NB4 (cell line): Measurements from ENCODE around the gene ZCCHC7.

ENCODE experiments used
- DNase-seq: peaks from one replicate; pipeline ENCODE4 v3.0.0; 2010; ENCODE audit warnings: low read depth
- H3K4me3 ChIP-seq: one replicate; pipeline ENCODE4 v1.5.1; 2011; ENCODE audit warnings: mild to moderate bottlenecking, low read depth, low read length, moderate library complexity
- MYC ChIP-seq: IDR thresholded peaks from 2 replicates; pipeline ENCODE4 v1.6.1; 2011; ENCODE audit warnings: low read depth, low read length
- POLR2A ChIP-seq: IDR thresholded peaks from 2 replicates; pipeline ENCODE4 v1.6.1; 2011; ENCODE audit warnings: mild to moderate bottlenecking; ENCODE audit not compliant: insufficient read length; ENCODE audit errors: extremely low read depth
- TF ChIP-seq, protein P1 (sequence below): IDR thresholded peaks from 2 replicates; pipeline ENCODE4 v1.6.1; 2011; ENCODE audit warnings: low read depth, low read length
- TF ChIP-seq, protein P2 (sequence below): IDR thresholded peaks from one replicate; pipeline ENCODE4 v1.5.1; 2012; ENCODE audit warnings: low read depth, low read length

Gene ZCCHC7

DNA sequence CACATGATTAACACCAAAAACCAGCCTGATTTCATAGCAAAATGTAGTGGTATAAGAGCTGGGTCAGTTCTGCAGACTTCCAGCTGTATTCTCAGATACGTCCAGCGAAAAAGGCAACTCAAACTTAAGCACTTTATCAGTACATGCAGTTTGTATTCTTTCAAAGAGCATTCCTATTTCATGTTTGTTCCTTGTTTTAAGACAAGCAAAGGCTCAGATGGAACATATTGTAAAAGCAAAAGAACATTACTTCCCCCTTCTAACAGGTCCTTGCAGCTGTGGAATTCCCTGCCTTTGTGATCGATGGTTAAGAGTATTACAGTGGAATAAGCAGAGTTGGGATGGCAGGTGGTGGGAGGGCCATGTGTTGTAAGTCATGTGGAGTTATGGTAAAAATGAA, 215.8 kb downstream of the ZCCHC7 start:
- DNase-seq: no peak
- TF ChIP-seq, protein P1, sequence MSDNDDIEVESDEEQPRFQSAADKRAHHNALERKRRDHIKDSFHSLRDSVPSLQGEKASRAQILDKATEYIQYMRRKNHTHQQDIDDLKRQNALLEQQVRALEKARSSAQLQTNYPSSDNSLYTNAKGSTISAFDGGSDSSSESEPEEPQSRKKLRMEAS: no peak
- TF ChIP-seq POLR2A: no peak
- TF ChIP-seq, protein P2, sequence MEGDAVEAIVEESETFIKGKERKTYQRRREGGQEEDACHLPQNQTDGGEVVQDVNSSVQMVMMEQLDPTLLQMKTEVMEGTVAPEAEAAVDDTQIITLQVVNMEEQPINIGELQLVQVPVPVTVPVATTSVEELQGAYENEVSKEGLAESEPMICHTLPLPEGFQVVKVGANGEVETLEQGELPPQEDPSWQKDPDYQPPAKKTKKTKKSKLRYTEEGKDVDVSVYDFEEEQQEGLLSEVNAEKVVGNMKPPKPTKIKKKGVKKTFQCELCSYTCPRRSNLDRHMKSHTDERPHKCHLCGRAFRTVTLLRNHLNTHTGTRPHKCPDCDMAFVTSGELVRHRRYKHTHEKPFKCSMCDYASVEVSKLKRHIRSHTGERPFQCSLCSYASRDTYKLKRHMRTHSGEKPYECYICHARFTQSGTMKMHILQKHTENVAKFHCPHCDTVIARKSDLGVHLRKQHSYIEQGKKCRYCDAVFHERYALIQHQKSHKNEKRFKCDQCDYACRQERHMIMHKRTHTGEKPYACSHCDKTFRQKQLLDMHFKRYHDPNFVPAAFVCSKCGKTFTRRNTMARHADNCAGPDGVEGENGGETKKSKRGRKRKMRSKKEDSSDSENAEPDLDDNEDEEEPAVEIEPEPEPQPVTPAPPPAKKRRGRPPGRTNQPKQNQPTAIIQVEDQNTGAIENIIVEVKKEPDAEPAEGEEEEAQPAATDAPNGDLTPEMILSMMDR: no peak
- TF ChIP-seq MYC: no peak
- no peak overlapping the region for H3K4me3 ChIP-seq

DNA sequence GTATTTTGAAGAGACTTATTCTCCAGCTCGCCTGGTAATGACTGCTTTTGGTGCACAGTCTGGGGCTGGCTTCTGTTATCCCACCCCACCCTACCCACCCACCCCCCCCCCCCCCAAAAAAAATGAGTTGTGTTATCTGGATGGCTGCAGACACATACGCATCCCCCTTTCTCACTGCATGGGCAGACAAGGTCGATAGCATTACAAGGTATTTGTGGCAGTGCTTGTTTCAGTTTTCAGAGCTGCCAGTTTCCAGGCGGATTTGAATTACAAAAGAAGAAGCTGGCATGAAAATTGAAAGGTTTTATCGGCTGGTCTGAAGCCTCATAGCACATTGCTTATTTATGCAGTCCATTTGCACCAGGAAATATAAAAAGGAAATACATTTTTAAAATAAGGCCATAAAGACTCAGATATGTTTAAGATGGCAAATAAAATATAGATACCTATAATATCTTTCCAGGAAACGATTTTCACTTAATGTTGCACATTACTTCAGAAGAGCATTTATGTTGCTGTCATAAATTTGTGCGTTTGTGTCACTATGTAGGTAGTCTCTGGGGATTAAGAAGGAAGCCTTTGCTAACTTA, 217.0 kb downstream of the ZCCHC7 start:
- no peak overlapping the region for H3K4me3 ChIP-seq
- DNase-seq: no peak
- no peak for TF ChIP-seq POLR2A
- TF ChIP-seq, protein P1: no peak
- TF ChIP-seq MYC: no peak
- TF ChIP-seq, protein P2: no peak

DNA sequence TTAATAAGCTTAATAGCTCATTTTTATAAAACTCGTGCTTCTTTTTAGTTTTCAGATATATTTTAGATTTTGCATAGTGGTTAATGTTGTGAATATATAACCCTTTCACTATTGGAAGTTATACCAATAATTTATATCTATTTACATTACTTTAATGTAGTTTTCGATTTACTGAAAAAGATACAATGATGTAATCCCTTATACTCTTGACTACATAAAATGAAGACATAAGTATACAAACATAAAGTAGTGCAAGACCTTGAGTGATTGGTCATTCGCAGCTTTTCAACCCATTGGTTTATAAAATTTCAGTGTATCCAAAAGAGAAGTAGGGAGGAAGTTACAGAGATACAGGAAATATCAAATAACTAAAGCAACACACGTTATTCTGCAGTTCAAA, 217.8 kb downstream of the ZCCHC7 start:
- TF ChIP-seq, protein P2: no peak
- no peak for TF ChIP-seq POLR2A
- TF ChIP-seq, protein P1: no peak
- no peak for TF ChIP-seq MYC
- no peak overlapping the region for H3K4me3 ChIP-seq
- DNase-seq: no peak

DNA sequence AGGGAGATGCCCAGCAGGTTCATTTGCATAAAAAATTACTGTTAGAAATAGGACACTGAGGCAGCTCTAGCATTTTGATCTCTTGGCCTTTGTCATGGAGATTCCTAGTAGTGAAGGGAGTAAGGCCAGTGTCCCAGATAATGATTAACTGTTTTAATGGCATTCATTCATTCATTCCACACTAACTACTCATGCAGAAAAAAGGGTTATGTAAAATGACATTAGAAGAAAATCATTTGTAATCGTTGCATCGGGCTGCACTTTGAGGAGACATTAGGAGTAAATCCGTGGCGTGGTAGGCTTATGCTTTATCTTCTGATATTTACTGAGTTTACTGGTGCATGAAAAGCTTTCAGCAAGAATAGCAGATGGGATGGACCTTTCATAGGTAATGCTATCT, 219.5 kb downstream of the ZCCHC7 start:
- DNase-seq: no peak
- TF ChIP-seq MYC (no peak), POLR2A (no peak)
- TF ChIP-seq, protein P2: no peak
- TF ChIP-seq, protein P1: no peak
- H3K4me3 ChIP-seq: no peak overlapping the region

DNA sequence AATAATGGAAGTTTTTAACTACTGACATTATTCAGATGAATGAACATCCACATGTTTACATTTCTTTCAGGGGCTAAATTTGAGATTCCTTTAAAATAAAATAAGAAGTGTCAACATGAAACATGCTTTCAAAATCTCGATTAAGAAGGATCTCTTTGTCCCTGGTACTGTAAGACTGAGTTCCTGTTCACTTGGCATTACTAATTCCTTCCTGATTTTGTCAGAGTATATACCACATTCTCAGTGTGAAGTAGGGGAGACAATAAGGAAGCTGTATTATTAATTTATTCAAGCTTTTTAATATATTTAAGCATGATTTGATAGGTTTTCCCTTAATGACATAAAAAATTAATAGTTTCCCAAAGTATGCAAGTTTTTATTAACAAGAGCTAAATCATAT, 220.6 kb downstream of the ZCCHC7 start:
- H3K4me3 ChIP-seq: no peak overlapping the region
- no peak for DNase-seq
- TF ChIP-seq, protein P1: no peak
- TF ChIP-seq POLR2A (no peak), MYC (no peak)
- TF ChIP-seq, protein P2: no peak

DNA sequence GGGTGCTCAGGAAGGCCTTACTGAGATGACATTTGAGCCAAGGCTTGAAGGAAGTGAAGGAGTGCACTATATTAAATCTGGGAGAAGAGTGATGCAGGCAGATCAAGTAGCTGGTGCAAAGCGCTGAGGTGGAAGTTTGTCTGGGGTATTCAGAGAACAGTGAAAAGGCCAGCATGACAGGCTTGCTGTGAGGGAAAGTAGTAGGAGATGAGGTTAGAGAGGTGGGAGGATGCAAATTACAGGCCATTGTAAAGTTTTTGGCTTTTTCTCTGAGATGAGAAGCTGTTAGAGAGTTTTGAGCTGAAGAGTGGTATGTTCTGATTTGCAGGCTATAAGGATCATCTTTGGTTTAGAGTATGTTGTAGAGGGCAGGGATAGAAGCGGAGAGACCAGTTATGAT, 221.3 kb downstream of the ZCCHC7 start:
- no peak for DNase-seq
- TF ChIP-seq MYC (no peak), POLR2A (no peak)
- TF ChIP-seq, protein P1: no peak
- TF ChIP-seq, protein P2: no peak
- H3K4me3 ChIP-seq: no peak overlapping the region
